GM19025 (cell line): Measurements from ENCODE around the gene DERL3.

ENCODE experiments used
- ATAC-seq: cut with Tn5 transposase; IDR thresholded peaks from one replicate; pipeline ENCODE4 v1.9.1; 2021; ENCODE audit warnings: mild to moderate bottlenecking, low read depth, moderate library complexity; ENCODE audit not compliant: unreplicated experiment

DERL3 gene

DNA sequence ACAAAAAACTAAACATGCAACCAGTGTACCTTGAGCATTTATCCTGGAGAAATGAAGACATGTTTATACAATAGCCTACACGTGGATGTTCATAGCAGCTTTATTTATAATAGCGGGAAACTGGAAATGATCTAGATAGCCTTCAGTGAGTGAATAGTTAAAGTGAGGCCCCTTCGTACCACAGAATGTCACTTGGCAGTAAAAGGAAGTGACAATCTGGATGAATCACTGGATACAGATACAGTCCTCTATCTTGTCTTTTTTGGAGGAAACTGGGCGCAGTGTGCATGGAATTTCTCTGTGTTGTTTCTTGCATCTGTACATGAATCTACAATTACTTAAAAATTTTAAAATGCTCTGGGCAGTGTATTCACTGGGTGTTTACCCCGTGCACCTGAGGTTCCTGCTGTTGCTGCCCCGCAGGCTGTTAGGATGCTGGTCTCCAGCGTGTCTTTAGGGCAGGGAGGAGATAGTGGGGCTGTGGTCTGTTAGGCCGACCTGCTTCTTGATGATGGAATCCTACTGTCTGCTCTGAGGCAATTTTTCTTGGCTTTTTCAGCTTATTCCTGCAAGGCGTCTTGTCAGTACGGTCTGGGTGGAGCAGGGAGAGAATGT is 23.2 kb downstream of the DERL3 start:
- no peak for ATAC-seq

DNA sequence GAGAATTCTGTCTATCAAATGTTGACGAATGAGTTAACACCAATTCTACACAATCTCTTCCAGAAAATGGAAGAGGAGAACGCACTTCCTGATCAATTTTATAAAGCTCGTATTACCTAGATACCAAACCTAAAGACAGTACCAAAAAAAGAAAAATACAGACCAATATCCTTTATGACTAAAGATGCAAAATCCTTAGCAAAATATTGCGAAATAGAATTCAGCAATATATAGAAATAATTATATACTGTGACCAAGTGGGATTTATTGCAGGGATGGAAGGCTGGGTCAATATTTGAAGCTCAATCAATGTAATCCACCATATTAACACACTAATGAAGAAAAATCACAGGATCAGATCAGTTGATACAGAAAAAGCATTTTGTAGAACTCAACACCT is 26.4 kb downstream of the DERL3 start:
- no peak for ATAC-seq

DNA sequence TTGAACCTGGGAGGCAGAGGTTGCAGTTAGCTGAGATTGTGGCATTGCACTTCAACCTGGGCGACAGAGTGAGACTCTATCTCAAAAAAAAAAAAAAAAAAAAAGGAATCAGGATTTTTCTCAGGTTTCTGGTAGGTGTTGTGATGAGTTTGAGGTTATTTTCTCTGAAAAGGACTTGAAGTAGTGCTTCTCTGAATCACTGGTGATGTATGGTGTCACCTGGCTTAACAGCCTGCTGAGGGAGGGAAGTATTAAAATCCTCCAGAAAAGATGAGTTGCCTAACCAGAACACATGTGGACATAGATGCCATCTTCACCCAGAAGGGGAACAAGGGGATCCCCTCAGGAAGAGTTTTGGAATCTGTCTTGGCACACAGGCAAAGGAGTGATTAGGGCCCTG is 32.0 kb downstream of the DERL3 start:
- no peak for ATAC-seq

DNA sequence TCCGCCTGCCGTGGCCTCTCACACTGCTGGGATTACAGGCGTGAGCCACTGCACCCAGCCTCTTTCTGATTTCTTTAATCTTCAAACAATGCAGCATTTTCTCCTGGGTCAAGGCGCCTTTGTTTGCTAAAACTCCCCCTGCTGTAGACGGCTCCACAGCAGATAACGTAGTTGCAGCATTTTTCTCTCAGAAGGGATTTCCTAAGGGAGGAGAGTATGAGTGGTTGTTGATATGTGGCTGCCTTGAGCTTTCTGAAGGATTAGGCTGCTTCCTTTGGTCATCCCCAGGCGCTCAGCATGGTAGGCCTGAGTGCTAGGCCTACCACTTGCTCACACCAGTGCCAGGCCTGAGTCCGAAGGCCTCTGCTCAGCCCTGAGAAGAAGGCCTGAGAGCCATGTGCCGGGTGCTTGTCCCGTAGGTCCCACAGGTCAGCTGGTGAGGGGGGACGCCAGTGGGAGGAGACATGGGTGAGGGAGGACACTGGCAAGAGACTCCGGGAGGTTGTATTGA is 34.0 kb downstream of the DERL3 start:
- ATAC-seq: no peak

DNA sequence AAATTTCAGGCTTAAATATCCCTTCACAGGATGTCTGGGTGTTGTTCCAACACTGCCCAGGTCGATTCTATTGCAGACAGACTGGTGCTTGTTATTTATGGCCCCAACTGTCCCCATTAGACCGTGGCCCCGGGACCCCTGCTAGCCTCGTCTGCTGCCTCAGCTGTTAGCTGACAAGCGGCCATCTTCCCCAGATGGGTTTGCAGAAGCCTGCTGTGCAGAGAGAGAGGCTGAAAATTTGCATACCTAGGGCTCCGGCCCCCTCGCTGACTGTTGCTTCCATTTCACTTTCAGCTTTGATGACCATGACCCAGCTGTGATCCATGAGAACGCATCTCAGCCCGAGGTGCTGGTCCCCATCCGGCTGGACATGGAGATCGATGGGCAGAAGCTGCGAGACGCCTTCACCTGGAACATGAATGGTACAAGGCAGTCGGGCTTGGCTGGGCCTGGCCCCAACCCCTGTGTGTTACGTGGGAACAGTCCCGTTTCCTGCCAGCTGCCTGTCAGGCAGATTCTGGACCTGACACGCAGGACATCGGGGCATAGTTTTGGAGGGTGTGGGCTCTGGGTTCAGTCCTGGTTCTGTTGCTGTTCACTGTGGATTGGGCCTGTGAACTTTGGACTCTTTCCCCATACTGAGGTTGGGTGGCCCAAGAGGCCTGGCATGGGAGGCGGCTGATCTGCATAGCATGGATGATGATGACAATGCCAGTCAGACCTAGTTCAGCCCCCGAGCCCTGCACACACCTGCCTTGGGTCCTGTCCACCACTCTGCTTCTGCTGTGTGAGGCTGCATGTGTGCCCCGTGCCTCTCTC is 35.6 kb downstream of the DERL3 start:
- ATAC-seq: no peak

DNA sequence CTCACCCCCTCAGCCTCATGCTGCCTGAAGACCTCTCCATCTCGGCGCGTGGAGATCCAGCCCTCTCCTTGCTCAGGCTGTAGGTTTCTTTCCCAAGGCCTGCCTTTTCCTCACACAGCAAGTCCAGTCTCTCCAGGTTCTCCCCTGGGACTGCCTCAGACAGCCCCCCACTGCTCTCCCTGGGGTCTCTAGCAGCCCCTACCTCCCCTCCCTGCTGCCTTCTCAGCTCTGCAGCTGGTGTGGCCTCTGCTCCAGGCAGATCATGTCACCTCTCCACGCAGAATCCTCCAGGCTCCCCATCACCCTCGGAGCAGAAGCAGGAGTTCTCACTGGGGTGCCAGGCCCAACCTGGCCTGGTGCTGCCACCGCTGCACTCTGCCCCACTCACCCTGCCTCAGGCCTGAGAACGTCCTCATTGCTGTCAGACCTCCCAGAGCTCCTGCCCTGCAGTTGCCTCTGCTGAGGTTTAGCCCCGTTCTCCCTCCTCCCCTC is 36.9 kb downstream of the DERL3 start:
- no peak for ATAC-seq

DNA sequence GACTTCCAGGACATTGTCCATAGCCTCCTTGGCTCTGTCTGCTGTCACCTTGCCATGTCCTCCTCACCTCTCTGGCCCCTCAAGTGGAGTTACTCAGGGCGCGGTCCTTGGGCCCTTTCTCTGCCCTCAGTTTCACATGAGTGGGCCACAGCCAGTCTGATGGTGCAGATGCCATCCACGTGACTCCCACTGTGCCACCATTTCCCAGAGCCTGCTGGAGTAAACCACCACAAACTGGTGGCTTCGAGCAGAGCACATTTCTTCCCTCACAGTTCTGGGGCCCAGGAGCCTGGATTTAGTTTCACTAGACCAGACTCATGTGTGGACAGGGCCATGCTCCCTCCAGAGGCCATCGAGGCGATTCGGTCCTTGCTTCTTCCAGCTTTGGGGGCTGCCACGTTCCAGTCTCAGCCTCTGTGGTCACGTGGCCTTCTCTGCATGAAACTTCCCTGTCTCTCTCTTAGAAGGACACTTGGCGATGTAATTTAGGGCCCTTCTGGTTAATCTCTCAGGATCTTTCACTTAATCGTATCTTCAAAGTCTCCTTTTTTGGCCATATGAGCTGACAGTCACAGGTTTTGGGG is 37.5 kb downstream of the DERL3 start:
- no peak for ATAC-seq

DNA sequence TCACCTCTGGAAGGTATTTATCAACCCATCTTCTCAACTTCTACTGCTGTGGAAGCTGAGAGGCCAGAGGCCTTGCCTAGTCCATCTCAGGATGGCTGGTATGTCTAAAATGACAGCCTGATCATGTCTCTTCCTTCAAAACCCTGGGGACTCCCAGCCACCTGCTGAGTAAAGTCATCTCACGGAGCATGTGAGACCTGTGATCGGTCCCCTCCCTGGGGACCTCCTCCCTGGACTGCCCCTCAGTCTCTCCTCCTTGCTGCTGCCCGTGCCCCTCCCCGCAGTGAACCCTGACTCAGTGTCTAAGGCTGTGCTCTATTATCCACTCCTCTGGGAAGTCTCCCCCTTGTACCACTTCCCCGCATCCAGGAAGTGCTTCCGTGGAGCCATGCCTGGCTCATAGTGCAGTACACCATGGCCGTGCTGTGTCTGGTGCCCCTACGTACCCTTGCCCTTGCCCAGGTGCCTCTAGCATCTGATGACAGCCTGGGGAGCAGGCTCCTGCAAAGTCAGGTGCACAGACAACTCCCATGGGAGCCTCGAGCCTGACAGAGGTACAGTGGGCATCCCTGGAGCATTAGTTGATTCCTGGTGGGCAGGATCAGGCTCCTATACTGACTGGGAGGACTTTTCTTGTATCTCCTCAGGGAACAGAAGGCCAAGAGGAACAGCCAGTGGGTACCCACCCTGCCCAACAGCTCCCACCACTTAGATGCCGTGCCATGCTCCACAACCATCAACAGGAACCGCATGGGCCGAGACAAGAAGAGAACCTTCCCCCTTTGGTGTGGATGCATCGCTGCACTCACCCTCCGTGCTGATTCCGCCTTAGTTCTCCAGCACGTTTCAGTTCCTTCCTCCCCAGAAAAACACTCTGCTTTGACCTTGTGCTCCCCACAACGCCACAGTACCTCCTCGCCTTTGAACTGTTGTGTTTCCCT is 38.2 kb downstream of the DERL3 start:
- peak; percentile 61 for ATAC-seq

DNA sequence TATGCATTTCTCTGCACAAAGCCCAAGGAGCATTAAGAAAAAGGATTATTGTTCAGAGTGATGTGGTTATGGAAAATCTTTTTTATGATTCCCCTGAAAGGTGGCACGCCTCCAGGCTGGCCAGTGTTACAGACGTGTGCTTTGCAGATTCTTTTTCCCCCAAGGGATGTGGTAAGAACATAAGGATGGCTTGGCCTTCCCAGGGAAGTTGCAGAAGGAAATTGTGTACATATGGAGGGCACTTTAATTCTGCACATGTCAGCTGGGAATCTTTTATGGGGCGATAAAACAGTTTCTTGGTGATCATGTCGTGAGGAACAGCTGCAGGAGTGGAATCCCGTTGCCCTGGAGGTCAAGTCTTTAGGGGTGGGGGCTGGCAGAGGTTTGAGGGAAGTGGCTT is 42.3 kb downstream of the DERL3 start:
- no peak for ATAC-seq

DNA sequence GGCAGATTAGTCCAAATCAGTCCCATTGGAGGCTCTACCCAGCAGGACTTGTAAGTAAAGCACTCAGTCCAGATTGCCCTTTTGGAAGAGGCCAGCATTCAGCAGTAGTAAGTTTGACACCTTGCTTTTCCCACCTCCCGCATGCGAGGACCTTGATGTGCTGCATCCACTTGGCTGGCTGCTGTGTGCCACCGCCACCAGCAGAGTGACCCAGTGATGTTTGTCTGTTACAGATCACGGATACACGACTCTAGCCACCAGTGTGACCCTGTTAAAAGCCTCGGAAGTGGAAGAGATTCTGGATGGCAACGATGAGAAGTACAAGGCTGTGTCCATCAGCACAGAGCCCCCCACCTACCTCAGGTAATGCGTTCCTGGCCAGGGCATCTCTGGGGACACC is 45.5 kb downstream of the DERL3 start:
- no peak for ATAC-seq

DNA sequence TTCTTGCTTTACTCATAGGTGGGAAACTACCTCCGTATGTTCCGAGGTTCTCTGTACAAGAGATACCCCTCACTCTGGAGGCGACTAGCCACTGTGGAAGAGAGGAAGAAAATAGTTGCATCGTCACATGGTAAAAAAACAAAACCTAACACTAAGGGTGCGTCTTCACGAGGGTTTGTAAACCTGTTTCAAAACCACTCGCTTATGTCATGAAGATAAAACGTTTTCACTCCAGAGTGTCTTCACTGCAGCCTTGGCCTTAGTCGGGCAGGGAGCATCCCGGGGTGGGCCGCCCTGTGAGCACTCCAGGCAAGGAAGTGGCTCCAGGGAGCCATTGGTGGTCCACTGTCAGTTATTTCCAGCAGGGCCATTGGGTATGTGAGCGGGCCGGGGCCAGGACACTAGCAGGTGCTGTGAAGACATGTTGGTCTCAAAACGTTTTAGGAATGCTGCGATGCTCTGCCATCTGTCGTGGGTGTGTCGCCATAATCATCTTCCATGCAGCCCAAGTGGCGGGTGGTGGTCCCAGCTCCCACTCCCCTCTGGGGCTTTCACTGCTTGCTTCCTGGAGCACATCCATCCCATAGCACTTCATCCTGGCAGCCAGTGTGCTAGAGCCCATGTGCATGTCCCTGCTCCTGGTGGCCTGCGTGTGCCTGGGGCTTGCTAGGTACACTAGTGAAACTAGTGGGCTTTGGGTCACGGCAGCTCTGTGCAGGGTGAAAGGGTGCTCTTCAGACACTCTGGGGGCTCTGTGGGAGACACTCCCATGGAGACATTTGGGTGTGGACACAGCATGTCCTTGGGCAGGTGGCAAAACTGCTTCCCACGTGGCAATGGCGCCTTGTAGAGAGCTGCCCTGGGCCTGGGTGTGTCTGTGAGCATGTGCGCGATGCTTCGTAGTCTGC is 46.8 kb downstream of the DERL3 start:
- ATAC-seq: no peak

DNA sequence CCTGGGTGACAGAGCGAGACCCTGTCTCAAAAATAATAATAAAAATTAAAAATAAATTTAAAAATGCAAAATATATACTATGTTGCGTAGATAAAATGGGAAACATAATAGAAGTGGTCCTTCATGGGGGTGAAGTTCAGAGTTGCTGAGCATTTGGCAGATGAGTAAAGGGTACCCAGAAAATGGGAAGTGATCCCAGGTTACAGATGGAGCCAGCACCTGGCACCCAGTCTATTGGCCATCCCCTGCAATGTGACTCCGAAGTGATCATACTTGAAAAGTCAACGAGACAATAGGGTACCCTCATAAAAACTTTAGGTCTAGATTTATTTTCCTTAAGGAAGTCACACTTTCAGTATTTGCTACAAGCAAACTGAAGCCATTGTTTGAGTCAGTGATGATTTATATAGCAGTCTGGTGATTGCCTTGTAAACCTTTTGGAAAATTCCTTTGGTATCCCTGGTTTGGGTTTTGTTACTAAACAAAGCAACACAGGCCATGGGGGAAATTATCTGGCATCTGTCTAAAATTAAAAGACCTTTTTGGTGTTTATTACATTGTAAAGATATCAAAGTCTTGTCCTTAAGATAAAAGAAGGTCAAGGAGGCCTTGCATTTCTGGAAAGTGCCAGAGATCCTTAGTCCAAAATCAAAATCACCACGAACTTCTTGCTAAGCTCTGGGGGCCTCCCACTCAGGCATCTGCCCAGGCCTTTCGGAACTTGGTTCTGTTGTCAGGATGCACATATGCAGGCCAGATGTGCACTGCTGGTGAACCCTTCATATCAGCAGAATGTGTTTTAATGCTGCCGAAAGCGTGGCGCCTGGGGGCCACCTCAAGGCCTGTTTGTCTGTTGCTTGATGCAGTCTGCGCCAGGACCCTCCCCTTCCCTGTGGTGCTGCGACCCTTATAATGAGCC is 47.7 kb downstream of the DERL3 start:
- no peak for ATAC-seq

DNA sequence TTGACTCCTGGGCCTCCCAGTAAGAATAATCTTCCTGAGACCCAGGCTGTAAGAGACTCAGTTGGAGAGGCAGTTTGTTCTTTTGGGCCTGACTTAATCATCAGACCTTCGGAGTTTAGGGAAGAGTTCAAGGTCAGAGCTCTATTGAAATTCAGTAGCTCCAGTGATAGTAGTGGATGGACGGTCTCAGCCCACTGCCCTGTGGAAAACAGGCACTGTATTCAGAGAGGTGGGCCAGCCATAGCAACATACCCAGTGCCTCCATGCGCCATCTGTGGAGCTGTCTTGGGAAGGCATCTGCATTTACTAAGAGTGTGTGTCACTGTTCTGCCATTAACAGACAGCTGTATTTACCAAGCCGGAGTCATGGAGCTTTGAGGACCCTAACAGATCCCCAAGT is 49.2 kb downstream of the DERL3 start:
- ATAC-seq: no peak

DNA sequence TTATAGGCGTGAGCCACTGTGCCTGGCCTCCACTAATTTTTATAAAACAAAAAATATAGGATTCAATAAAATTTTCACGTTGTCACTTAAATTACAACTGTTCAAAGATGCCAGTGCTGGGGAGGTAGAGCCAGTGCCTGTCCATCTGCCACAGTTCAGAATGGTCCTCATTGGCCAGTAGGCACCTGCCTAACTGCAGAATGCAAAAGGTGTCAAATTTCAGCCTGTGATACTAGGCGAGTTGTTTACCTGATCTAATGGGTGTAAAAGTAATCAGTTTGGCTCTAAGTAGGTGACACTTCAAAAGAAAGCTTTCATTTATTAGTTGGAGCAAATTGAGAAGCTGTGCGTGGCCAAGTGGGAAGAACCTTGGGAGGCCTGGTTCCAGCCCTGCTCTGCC is 49.7 kb downstream of the DERL3 start:
- ATAC-seq: no peak

DNA sequence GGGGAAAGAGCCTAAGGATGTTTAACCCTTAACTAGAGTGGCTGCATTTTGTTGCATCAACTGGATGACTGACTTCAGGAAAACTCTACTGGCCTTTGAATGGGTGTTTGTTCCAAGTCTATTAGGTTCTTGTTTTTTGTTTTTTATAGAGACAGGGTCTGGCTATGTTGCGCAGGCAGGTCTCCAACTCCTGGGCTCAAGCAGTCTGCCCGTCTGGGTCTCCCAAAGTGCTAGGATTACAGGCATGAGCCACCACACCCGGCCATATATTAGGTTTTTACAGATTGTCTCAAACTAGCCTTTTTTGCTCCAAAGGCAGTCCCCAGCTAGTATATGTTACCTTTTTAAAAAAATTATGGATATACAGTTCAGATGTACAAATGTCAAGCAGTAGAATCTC is 50.9 kb downstream of the DERL3 start:
- no peak for ATAC-seq

DNA sequence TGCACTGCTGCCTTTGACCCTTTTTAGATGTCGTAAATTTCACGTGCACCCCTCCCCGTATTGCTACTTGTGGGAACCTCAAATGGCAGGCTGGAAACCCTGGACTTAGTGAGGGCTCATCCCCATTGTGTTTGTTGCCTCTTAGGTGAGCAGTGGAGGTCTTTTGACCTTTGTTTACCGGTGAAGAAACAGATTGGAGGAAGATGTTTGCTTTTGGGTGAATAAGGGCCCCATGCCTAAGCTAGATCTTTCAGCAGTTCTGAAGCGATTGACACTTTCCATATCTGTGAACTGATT is 51.3 kb downstream of the DERL3 start:
- no peak for ATAC-seq

DNA sequence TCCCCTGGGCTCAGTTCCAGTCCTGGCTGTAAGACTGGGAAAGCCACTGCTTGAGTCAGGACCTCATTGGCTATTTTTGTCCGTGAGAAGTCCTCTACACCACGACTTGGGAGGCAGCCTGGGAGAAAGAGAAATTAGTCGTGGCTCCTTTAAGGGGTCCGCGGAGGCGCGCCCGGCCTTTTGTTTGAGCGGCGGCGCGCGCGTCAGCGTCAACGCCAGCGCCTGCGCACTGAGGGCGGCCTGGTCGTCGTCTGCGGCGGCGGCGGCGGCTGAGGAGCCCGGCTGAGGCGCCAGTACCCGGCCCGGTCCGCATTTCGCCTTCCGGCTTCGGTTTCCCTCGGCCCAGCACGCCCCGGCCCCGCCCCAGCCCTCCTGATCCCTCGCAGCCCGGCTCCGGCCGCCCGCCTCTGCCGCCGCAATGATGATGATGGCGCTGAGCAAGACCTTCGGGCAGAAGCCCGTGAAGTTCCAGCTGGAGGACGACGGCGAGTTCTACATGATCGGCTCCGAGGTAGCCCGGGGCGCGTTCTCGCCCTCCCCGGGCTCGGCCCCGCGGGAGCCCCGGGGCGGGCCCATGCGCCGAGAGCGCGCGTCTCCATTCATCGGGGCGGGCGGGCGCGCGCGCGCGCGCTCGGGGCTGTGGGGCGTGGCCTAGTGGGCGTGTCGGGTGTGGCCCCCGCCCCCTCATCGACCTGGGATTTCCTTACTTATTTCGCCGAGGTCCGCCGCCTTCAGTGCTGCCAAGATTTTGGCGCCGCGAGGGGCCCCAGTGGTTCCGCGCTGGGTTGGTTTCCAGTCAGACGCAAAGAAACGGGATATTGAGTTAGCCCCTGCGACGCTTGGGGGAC is 51.8 kb downstream of the DERL3 start, which contains the start of gene SMARCB1:
SMARCB1 (plus strand) TSS at position 215 of the 848 bp plus-strand sequence; CDS start at position 419, 204 bp downstream.
- peak; percentile 68 for ATAC-seq
